Skeletal muscle cell (primary cell): Measurements from ENCODE around the gene FEM1C.

Source experiments
- DNase-seq: peaks from one replicate; pipeline ENCODE4 v3.0.0-alpha.2; 2010; ENCODE audit warnings: low read depth
- H3K4me3 ChIP-seq: 2 replicates; pipeline ENCODE4 v1.5.1; 2011; ENCODE audit warnings: low read depth, mild to moderate bottlenecking, control low read depth, low read length, moderate library complexity

The FEM1C gene

DNA sequence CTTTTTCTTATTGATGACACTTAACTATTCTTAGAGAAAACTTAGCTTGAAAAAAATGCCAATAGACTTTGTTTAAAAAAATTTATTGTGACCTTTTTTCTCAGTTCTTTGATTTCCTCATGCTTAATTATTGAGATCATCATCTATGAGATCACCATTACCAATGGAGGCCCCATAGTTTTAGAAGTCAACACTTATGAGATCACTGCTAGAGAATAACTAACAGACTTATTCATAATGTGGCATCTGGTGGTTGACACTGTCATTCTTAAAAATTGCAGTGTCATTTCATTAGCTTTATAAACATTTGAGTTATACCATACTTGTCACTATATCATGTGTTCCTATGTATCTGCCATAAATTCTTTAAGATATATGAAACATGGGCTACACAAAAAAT lies 14.9 kb upstream of the FEM1C start:
- H3K4me3 ChIP-seq = no peak overlapping the region
- peak; percentile 66 for DNase-seq

DNA sequence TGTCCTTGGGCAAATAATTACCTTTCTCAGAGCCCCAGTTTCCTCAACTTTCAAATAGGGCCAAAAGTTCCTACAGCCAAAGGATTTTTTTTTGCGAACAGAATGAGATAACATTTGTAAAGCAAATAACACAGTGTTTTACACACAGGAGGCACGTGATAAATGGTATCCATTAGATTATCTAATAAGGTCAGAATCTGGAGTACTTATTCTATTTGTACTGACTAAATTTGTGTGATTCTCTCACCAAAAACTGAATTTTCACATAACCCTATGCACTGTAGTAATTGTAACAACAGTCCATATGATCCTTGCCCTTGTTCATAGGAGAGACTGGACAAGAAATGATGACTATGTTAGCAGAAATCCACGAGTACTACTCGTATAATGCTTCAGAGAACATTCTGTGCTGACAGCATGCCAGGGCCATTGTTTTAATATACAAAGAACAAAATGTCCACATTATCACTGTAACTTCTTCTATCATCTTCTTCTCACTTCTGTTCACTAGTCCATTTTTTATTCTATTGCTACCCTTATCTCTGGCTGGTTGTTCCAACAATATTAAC lies 13.9 kb upstream of the FEM1C start:
- DNase-seq = peak; percentile 85
- no peak overlapping the region for H3K4me3 ChIP-seq

DNA sequence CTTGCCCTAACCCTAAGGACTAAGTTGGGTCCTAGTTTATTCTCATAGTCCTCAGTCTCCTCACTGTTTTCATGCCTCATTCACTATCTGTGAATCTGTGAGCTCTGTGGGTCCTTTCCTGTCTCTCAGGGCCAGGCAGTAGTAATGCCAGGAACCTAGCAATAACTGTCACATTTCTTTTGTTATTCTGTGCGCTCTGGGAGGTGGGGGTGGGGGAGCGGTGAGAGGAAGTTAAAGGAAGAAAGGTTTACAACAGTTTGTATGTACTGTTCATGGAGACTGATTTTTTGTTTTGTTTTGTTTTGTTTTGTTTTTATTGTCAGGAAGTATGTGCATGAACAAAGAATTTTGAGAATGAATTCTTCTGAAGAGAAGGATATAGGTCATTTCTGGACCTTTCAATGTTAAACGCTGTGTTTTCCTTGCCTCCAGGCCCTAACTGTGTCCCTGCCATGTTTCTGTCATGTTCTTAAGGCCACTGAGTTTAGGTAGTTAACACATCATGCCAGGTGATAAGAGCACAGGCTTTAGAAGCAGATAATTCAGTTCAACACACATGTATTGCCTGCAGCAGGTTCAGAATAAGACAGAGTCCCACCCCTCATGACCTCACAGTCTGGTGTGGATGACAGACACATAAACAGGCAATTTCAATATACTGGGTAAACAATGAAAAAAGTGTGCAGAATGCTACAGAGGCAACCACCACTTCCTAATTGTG lies 13.3 kb upstream of the FEM1C start:
- DNase-seq = no peak
- no peak overlapping the region for H3K4me3 ChIP-seq

DNA sequence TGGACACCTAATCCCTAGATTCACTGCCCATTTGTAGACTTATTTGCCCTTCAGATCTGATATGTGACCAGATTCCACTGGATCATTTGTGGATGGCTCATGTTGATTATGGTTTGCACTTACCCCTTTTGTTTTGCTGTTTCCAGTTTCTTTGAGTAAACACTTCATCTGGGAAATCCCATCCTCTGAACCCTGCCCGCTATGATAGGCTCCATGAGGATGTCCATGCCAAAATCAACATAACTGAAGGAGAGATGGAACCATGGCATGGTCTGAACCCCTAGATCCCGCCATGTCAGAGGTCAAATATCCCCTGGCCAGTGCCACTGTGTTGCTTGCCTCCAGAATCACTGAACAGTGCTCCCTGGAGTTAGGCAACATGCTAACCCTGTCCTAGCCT lies 11.7 kb upstream of the FEM1C start:
- no peak overlapping the region for H3K4me3 ChIP-seq
- DNase-seq = no peak

DNA sequence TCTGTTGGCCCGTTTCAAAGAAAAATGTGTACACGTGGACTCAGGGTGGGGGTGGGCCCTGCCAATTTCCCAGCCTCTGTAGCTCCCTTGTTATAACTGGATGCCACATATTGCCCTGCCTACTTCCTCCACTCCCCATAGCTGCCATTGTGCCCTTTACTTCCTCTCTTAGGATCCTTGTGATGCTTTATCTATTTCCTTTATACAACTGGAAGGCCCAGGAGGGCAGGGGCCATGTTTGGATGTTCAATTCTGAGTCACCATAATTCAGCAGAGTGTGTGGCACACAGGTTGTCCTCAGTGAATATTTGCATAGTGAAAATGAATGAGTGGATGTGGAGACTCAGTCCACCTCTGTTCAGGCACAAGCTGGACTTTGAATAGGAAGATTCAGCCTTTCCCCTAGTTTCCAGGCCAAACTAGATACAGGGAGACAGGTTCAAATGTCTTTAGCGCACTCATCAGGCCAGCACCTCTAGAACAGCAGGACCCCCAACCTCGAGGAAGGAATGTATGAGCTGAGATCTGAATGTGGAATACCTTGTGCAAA lies 10.6 kb upstream of the FEM1C start:
- no peak for DNase-seq
- H3K4me3 ChIP-seq = no peak overlapping the region

DNA sequence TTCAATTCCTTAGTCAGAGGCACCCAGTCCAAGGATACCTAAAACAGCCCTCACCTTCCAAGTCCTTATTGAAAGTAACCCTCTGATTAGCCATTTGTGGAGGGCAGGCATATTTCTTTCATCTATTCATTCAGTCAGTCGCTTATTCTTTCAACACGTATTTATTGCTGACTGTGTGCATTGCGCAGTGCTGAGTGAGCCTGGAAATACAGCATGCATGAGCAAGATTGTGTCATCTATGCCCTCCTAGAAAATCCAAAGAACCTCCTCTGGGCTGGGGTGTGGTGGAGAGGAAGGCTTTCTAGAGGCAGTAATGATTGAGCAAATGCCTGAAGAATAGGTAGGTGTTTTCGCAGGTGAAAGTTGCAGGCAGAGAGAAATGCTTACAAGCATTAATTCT lies 8.5 kb upstream of the FEM1C start:
- no peak overlapping the region for H3K4me3 ChIP-seq
- no peak for DNase-seq

DNA sequence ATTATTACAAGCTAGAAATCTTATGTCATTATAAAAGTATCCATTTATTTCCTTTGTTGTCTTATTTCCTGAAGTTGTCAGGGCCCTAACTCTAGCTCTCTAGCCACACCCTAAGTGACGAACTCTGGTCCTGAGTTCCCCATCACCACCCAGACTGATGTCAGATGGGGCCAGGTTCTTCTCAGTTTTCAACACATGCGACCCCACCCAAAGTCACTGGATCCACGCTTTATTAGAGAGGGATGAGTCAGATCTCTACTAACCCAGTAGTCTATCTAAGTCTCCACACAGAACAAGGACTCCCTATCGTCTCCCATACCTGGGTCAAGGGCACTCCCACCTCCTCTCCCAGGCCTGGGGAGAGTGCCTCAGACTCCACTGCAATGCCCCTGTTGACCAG lies 6.8 kb upstream of the FEM1C start:
- peak; percentile 32 for DNase-seq

DNA sequence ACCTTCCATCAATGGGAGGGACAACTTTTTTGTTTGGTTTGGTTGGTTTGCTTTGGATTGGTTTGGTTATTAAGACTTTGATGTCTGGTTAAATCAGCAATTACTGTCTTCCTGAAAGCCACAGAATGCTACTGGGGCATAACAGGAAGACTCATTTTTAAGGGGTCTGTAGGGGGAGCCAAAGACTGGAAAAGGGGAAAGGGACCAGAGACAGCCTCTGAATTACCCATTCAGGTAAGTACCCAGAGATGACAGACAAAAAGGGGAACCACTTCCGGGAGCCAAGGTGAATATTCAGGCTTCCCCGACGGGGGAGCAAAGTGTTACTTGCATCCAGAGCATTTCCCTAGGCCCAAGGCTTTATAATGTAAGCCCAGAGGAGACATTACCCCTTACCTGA lies 4.6 kb upstream of the FEM1C start:
- no peak overlapping the region for H3K4me3 ChIP-seq
- no peak for DNase-seq

More for the DNA sequence above, 6.8 kb upstream of the FEM1C start:
- no peak overlapping the region for H3K4me3 ChIP-seq

DNA sequence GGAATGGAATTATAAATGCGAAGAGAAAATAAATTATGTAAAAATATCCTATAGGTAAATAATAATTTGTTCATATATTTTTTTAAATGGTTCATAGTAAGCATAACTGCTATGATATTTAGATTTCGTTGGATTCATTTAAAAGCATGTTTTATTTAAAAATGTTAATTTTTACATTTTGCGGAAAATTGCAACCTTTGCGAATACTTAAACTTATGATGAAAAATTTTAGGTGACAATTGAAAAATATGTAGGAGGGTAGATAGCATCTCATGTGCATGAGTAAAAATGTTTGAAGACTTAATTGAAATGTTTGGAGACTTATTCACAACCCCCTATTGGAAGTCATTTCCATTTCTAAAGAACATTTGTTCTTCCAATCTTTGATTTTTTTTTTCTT lies 4.1 kb upstream of the FEM1C start:
- DNase-seq = no peak
- H3K4me3 ChIP-seq = no peak overlapping the region

DNA sequence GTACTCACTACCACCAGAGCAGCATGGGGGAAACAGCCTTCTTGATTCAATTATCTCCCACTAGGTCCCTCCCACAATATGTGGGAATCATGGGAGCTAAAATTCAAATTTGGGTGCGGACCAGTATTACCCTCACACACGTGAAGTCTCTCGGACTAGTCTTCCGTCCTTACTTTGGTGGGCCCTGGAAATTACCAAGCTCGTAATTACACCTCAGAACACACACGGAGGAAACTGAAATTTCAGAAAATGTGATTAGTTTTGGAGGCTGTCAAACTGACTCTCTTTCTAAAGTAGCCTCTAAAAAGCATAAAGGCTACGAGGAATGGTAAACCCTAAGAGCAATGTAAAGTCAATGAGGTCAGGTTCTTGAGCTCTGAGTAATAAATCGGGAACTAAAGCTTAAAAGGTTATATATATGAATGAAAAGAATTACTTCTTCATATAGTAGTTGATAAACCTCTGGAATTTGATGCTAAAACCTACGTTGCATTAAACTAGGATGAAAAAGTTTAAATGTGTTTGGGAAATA lies 842 bp upstream of the FEM1C start:
- no peak overlapping the region for H3K4me3 ChIP-seq
- DNase-seq = no peak

DNA sequence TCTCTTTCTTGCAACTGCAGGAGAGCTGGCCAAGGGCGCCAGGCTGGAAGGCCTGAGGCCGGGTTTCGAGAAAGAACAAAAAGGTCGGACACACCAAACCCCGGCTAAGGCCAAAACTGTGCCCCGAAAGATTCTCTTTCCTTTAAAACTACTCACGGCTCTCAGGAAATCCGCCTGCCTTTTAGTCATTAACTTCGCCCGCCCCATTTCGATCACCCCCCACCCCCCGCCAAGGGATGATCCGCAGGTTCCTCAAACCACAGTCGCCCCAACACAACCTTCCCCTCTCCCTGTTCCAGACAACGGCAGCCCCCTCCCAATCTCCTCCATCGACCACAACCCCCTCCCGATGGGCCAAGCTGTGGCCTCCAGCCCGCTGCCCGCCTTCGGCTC lies 536 bp downstream of the FEM1C start:
- DNase-seq = no peak
- H3K4me3 ChIP-seq = peak overlapping the region; percentile 87

DNA sequence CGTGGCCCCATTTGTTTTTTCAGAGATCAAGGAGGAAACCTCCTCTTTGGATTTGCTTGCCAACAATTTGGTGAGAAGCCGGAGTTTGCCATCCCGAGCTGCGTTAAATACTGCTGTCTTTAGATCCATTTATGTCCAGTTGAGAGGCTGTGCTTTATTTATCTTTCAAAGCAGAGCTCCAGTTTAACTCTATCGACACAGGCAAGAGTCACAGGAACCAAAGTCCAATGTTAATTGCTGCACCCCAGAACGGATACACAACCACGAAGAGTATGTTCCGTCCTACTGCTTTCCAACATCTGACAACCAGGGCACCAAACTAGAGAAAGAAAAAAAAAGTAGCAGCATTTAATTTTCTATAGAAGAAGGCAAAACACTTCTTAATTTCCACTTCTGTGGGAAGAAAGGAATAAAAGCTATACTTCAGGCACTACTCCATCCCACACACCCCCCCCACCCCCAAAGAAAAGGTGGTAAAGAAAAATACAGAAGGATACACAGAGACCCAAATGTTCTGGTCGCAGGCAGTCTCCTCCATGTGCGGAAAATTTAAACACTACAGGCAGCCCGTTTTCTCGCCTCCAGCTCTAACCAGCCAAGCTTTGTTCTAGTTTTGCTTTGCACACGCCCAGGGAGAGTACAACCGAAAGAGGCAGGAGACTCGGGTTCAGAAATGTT lies 1.1 kb downstream of the FEM1C start:
- DNase-seq = no peak

DNA sequence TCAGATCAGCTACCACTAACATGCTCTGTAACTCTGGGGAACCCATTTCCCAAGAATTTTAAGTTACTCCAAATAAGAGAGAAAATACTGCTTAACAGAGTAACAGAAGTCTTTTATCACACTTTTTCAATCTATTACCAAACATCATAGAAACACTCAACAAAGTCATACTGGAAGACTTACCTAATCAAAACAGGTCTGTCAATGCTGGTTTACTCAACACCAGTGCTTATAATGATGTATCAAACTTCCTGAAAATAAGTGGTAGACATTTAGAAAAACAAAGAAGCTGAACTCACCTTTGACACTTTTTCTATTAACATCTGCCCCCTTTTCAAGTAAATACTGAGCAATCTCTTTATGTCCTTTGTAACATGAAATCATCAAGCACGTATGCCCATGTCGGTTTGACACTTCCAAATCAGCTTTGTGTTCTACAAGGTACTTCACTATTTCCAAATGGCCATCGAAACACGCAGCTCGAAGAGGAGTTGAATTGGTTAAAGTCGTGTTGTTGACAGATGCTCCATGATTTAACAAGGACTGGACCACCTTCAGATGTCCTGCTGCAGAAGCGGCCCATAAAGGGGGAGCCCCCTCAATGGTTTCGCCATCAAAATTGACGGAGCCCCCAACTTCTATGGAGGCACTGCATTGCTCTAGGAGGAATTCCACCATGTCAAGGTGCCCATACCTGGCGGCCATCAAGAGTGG lies 1.8 kb downstream of the FEM1C start:
- DNase-seq = no peak
- peak overlapping the region; percentile 87 for H3K4me3 ChIP-seq

More for the DNA sequence above, 1.1 kb downstream of the FEM1C start:
- peak overlapping the region; percentile 87 for H3K4me3 ChIP-seq

DNA sequence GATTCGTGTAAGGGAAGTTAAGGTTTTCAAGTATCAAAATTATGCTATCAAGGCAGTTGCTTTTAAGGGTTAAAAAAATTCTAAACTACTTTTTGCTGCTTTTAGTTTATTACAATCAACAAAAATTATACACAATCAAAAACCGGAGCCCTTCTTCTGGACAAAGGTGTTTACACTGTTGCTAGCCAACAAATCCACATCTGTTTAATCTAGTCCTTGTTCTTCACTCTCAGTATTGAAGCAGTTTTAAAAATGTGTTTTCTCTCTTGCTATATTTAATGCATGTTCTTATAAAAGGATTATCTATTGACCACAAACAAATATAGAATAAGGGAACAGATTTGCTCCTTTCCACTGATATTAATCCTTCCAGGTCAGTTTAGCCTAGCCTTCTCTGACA lies 2.5 kb downstream of the FEM1C start:
- no peak for DNase-seq
- H3K4me3 ChIP-seq = peak overlapping the region; percentile 87

DNA sequence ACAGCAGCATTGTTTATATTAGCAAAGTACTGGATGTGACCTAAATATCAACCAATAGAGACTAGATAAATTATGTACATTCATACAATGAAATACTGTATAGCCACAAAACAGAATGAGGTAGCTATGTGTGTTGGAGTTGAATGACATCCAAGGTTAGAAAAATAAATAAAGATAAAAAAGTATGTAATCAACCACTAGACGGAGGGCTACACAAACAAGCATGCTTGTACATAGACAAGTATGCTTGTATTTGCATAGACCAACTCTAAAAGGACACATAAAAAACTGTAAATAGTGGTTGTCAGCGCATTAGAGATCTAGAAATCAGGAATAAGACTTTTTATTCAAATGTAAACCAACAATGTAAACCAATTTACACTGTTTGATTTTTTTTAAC lies 3.0 kb downstream of the FEM1C start:
- DNase-seq = no peak
- peak overlapping the region; percentile 87 for H3K4me3 ChIP-seq

DNA sequence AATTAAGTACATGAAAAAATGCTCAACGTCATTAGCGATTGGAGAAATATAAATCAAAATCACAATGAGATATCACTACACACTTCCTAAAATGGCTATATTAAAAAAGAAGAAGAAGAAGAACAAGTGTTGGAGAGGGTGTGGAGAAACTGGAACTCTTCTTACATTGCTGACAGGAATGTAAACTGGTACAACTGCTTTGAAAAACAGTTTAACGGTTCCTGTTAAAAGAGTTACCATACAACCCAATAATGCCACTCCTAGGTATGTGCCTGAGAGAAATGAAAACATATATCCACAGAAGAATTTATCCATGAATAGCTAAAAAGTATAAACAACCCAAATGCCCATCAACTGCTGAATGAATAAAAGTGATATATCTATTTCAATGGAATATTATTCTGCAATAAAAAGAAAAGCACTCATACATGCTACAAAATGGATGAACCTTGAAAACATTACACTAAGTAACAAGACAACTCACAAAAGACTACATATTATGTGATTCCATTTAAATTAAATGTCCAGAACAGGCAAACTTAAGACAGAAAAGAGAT lies 9.0 kb downstream of the FEM1C start:
- no peak for DNase-seq
- H3K4me3 ChIP-seq = no peak overlapping the region

DNA sequence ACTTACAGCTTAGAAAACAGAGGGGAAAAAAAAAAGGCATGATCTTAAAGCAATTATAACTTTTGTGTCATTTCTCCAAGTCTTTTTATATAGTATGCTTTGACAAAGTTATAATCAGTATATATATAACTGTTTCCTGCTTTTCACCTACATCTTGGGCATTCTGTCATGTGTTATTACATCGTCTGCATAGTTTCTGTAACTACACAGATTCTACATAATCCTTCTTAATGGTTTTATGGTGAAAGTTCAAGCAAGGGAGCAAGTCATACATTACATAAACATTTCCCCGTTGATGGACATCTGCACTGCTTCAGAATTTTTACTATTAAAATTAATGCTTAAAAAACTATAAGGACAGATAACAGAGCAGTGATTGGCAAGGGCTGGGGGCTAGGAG lies 12.1 kb downstream of the FEM1C start:
- no peak for DNase-seq
- no peak overlapping the region for H3K4me3 ChIP-seq

DNA sequence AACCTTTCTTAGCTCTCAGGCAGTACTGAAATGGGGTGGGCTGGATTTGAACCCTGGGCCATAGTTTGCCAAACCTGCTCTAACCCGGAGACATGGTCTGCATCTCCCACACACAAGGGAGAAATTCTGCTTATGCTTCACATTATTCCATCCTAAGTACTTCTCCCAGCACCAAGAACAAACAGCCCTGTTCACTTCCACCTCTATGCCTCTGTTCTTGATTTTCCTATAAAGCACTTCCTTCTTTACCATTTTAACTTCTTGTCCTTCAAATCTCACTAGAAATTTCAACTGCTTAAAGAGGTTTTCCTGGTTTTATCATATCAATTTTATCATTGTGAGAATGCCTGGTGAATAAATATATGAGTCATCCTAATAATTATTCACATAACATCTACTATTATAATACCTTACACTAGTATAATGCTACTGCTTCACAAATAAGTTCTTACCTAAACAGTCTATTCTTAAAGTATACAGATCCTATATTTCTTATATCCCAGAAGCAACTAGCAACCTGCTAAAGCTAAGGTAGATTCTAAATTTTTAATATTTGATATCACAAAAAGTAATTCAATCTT lies 12.7 kb downstream of the FEM1C start:
- DNase-seq = no peak
- no peak overlapping the region for H3K4me3 ChIP-seq

DNA sequence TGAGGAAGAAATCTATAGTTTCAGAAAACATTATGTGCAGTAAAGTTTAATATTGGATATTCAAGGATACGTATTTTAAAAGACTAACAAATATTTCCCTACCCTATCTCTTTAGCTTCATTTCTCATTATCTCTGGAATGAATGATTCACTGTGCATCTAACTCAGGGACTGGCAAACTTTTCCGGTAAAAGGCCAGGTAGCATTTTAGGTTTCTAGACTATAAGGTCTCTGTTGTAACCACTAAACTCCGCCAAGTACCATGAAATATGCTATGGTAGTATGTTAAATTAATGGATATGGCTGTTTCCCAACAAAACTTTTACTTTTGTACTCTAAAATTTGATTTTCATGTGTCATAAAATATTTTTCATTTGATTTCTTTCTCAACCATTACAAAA lies 13.2 kb downstream of the FEM1C start:
- H3K4me3 ChIP-seq = no peak overlapping the region
- DNase-seq = no peak
